Activated CD4-positive, alpha-beta memory T cell treated with anti-CD3 and anti-CD28 coated beads, Interleukin-2, amount 10 ng/mL, durations not matched to agents 7 days and 5 days (primary cell): Measurements from ENCODE around the gene TMEM163. TPM values are rescaled to one million over a fixed set of nuclear protein-coding genes. Genes with fewer than 3 reads are reported as not detected.
"Not testable (repeated sequence)": the region's sequence is repeated elsewhere in the genome, so short reads cannot be mapped to it uniquely, and the experiment has no call there.

Experiments
- CTCF ChIA-PET: fragments of 350-600 bp; sonication (Branson Sonifier 250); formaldehyde crosslinking; loops from one replicate; lab custom pipeline; 2021; ENCODE audit warnings: antibody characterized with exemption, inconsistent platforms; lab: Charles Lee
- POLR2A ChIA-PET: fragments of 350-600 bp; sonication (Branson Sonifier 250); formaldehyde crosslinking; loops from one replicate; lab custom pipeline; 2021; ENCODE audit warnings: antibody characterized with exemption; lab: Charles Lee
- DNase-seq: peaks from one replicate; pipeline ENCODE4 v3.0.0-alpha.2; 2020
- H3K27ac Mint-ChIP-seq: one replicate; pipeline ENCODE4 v1.8.0; 2021; ENCODE audit warnings: mild to moderate bottlenecking, mixed read lengths
- H3K27me3 Mint-ChIP-seq: one replicate; pipeline ENCODE4 v1.8.0; 2021; ENCODE audit warnings: mixed read lengths
- H3K36me3 Mint-ChIP-seq: one replicate; pipeline ENCODE4 v1.8.0; 2021; ENCODE audit warnings: low read depth, mixed read lengths
- H3K4me1 Mint-ChIP-seq: one replicate; pipeline ENCODE4 v1.8.0; 2021; ENCODE audit warnings: mixed read lengths
- H3K4me3 Mint-ChIP-seq: one replicate; pipeline ENCODE4 v1.8.0; 2021; ENCODE audit warnings: mild to moderate bottlenecking, mixed read lengths
- H3K9me3 Mint-ChIP-seq: one replicate; pipeline ENCODE4 v1.8.0; 2021; ENCODE audit warnings: mixed read lengths
- total RNA-seq, 2 experiments: library from RNA; stranded (reverse); gene quantifications; one replicate each; pipeline ENCODE4 v1.2.3, GENCODE V29; 2021

Gene TMEM163
- total RNA-seq, 2 experiments from 2014 or later = 1.8 to 2.3 TPM

- Mint-ChIP-seq H3K27ac (no peak overlapping the region), H3K9me3 (no peaks in the 10 kb centered on the region), H3K36me3 (no peaks in the 10 kb centered on the region), H3K4me3 (no peak overlapping the region), H3K27me3 (peaks cover 19% of the 10 kb centered on the region), H3K4me1 (peaks cover 71% of the 10 kb centered on the region)
- DNase-seq = no peak
- ChIA-PET CTCF (no interaction called here), POLR2A (interaction anchor here (1.1 to 2.4 kb wide), 2 partner anchors 12 to 251 kb away, joined by 3 to 8 read pairs; partner anchors contain the start of gene CCNT2)
These were observed 51.7 kb downstream of the TMEM163 start for GRCh38 chr2:134667081-134667480.

- POLR2A ChIA-PET = interaction anchor here (0.8 to 1.4 kb wide), 2 partner anchors 11 to 82 kb away, joined by 5 to 7 read pairs; no protein-coding TSS in a partner anchor
- Mint-ChIP-seq H3K27ac (peak overlapping the region; percentile 13), H3K4me3 (no peak overlapping the region), H3K27me3 (peaks cover 19% of the 10 kb centered on the region), H3K9me3 (no peaks in the 10 kb centered on the region), H3K36me3 (no peaks in the 10 kb centered on the region), H3K4me1 (peaks cover 63% of the 10 kb centered on the region)
- CTCF ChIA-PET = no interaction called here
- no peak for DNase-seq
These were observed 52.9 kb downstream of the TMEM163 start for GRCh38 chr2:134665727-134666506.

- ChIA-PET POLR2A (no interaction called here), CTCF (no interaction called here)
- peaks cover 53% of the 10 kb centered on the region for H3K4me1 Mint-ChIP-seq
- peaks cover 2% of the 10 kb centered on the region for H3K36me3 Mint-ChIP-seq
- no peak overlapping the region for H3K4me3 Mint-ChIP-seq
- H3K27ac Mint-ChIP-seq = no peak overlapping the region
- DNase-seq = no peak
- peaks cover 19% of the 10 kb centered on the region for H3K27me3 Mint-ChIP-seq
- no peaks in the 10 kb centered on the region for H3K9me3 Mint-ChIP-seq
These were observed 55.0 kb downstream of the TMEM163 start for GRCh38 chr2:134663451-134664450.

GRCh38 chr2:134662751-134663150, 56.0 kb downstream of the TMEM163 start:
- H3K27ac Mint-ChIP-seq = no peak overlapping the region
- H3K9me3 Mint-ChIP-seq = no peaks in the 10 kb centered on the region
- peaks cover 46% of the 10 kb centered on the region for H3K4me1 Mint-ChIP-seq
- no peak overlapping the region for H3K4me3 Mint-ChIP-seq
- ChIA-PET CTCF (no interaction called here), POLR2A (no interaction called here)
- H3K36me3 Mint-ChIP-seq = peaks cover 2% of the 10 kb centered on the region
- no peak for DNase-seq
- peaks cover 19% of the 10 kb centered on the region for H3K27me3 Mint-ChIP-seq

- H3K36me3 Mint-ChIP-seq = peaks cover 2% of the 10 kb centered on the region
- ChIA-PET CTCF (interaction anchor here (4.6 kb wide), 1 partner anchor 10 kb away, joined by 24 read pairs; no protein-coding TSS in a partner anchor), POLR2A (interaction anchor here (1.2 to 1.6 kb wide), 2 partner anchors 9 to 1082 kb away, joined by 3 to 20 read pairs; no protein-coding TSS in a partner anchor)
These were observed 58.0 kb downstream of the TMEM163 start for GRCh38 chr2:134660626-134661402.

GRCh38 chr2:134659724-134660123, 59.1 kb downstream of the TMEM163 start:
- no peak overlapping the region for H3K27ac Mint-ChIP-seq
- ChIA-PET POLR2A (interaction anchor here (1.2 to 1.6 kb wide), 2 partner anchors 10 to 1083 kb away, joined by 3 to 20 read pairs; no protein-coding TSS in a partner anchor), CTCF (interaction anchor here (4.6 kb wide), 1 partner anchor 11 kb away, joined by 24 read pairs; no protein-coding TSS in a partner anchor)
- H3K36me3 Mint-ChIP-seq = peaks cover 2% of the 10 kb centered on the region
- H3K4me3 Mint-ChIP-seq = no peak overlapping the region
- H3K4me1 Mint-ChIP-seq = peaks cover 23% of the 10 kb centered on the region
- H3K9me3 Mint-ChIP-seq = no peaks in the 10 kb centered on the region
- H3K27me3 Mint-ChIP-seq = peaks cover 14% of the 10 kb centered on the region
- DNase-seq = no peak

More at GRCh38 chr2:134660626-134661402, 58.0 kb downstream of the TMEM163 start:
- DNase-seq = no peak
- peak overlapping the region; percentile 26 for H3K27ac Mint-ChIP-seq
- H3K9me3 Mint-ChIP-seq = no peaks in the 10 kb centered on the region
- H3K4me3 Mint-ChIP-seq = no peak overlapping the region
- peaks cover 30% of the 10 kb centered on the region for H3K4me1 Mint-ChIP-seq
- peaks cover 14% of the 10 kb centered on the region for H3K27me3 Mint-ChIP-seq

- DNase-seq = peak; percentile 54
- H3K4me3 Mint-ChIP-seq = no peak overlapping the region
- no peaks in the 10 kb centered on the region for H3K9me3 Mint-ChIP-seq
- peaks cover 2% of the 10 kb centered on the region for H3K27me3 Mint-ChIP-seq
- ChIA-PET POLR2A (interaction anchor here (1.0 kb wide), 1 partner anchor 27 kb away, joined by 3 read pairs; no protein-coding TSS in a partner anchor), CTCF (interaction anchor here (0.7 to 4.6 kb wide), 9 partner anchors 13 to 59 kb away, joined by 3 to 24 read pairs (median 6); no protein-coding TSS in a partner anchor)
- peaks cover 2% of the 10 kb centered on the region for H3K36me3 Mint-ChIP-seq
- peaks cover 21% of the 10 kb centered on the region for H3K4me1 Mint-ChIP-seq
- no peak overlapping the region for H3K27ac Mint-ChIP-seq
These were observed 61.0 kb downstream of the TMEM163 start for GRCh38 chr2:134657650-134658250.

- H3K4me3 Mint-ChIP-seq, H3K9me3 Mint-ChIP-seq, DNase-seq, POLR2A ChIA-PET, H3K36me3 Mint-ChIP-seq, H3K27me3 Mint-ChIP-seq, H3K27ac Mint-ChIP-seq: not testable (repeated sequence)
- CTCF ChIA-PET = interaction anchor here (0.8 to 4.6 kb wide), 5 partner anchors 8 to 58 kb away, joined by 4 to 24 read pairs (median 7); no protein-coding TSS in a partner anchor
- H3K4me1 Mint-ChIP-seq = peaks cover 21% of the 10 kb centered on the region
These were observed 62.4 kb downstream of the TMEM163 start for GRCh38 chr2:134656391-134656790.

GRCh38 chr2:134648586-134648985, 70.2 kb downstream of the TMEM163 start:
- peaks cover 7% of the 10 kb centered on the region for H3K27me3 Mint-ChIP-seq
- H3K36me3 Mint-ChIP-seq = no peaks in the 10 kb centered on the region
- H3K27ac Mint-ChIP-seq = no peak overlapping the region
- no peaks in the 10 kb centered on the region for H3K4me1 Mint-ChIP-seq
- DNase-seq = no peak
- ChIA-PET POLR2A (no interaction called here), CTCF (interaction anchor here (1.1 kb wide), 1 partner anchor 8 kb away, joined by 4 read pairs; no protein-coding TSS in a partner anchor)
- no peak overlapping the region for H3K4me3 Mint-ChIP-seq
- H3K9me3 Mint-ChIP-seq = no peaks in the 10 kb centered on the region

- H3K4me3 Mint-ChIP-seq = no peak overlapping the region
These were observed 71.1 kb downstream of the TMEM163 start for GRCh38 chr2:134647607-134648256.

GRCh38 chr2:134642938-134643337, 75.9 kb downstream of the TMEM163 start:
- no peak overlapping the region for H3K4me3 Mint-ChIP-seq
- peaks cover 17% of the 10 kb centered on the region for H3K4me1 Mint-ChIP-seq
- no peak for DNase-seq
- ChIA-PET CTCF (no interaction called here), POLR2A (no interaction called here)
- peaks cover 14% of the 10 kb centered on the region for H3K27me3 Mint-ChIP-seq
- H3K36me3 Mint-ChIP-seq = no peaks in the 10 kb centered on the region
- H3K27ac Mint-ChIP-seq = no peak overlapping the region
- H3K9me3 Mint-ChIP-seq = no peaks in the 10 kb centered on the region

More at GRCh38 chr2:134647607-134648256, 71.1 kb downstream of the TMEM163 start:
- H3K36me3 Mint-ChIP-seq = no peaks in the 10 kb centered on the region
- no peak overlapping the region for H3K27ac Mint-ChIP-seq
- ChIA-PET POLR2A (no interaction called here), CTCF (interaction anchor here (0.6 to 1.1 kb wide), 2 partner anchors 9 to 68 kb away, joined by 3 to 4 read pairs; no protein-coding TSS in a partner anchor)
- no peaks in the 10 kb centered on the region for H3K9me3 Mint-ChIP-seq
- peaks cover 7% of the 10 kb centered on the region for H3K27me3 Mint-ChIP-seq
- H3K4me1 Mint-ChIP-seq = peaks cover 2% of the 10 kb centered on the region
- no peak for DNase-seq
